GF-D8 (cell line): ENCODE results near the gene PLEKHA4.

Source experiments
- DNase-seq: peaks from one replicate; lab custom pipeline; 2025; lab: John Stamatoyannopoulos, UW

Gene PLEKHA4

DNA sequence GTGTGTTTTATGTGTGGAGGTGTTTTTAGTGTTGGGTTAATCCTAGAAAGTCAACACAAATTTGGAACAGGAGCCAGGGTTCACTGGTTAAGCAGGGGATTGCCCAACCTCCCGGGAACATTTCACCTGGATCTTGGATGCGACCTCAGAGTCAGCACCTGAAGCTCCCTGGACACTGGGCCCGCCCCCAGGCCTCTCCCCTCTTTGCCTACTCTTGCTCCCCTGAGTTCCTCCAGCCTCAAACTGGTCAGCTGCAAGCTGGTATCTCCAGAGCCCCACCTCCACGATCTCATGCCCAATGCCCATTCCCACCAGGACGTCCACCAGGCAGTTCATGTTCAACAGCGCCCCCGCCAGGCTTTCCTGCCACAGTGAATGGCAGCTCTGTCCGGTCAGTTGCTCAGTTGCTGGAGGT, 41.8 kb downstream of the PLEKHA4 start:
- DNase-seq: no peak

DNA sequence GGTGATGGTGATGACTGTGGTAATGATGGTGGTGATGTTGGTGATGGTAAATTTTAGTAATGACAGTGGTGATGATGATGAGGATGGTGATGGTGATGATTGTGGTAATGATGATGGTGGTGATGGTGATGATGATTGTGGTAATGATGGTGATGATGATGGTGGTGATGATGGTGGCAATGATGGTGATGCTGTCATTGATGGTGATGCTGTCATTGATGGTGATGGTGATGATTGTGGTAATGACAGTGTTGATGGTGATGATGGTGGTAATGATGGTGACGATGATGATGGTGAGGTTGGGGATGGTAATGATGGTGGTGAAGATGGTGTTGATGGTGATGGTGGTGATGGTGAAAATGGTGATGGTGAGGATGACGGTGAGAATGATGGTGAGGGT, 45.9 kb downstream of the PLEKHA4 start:
- DNase-seq: no peak

DNA sequence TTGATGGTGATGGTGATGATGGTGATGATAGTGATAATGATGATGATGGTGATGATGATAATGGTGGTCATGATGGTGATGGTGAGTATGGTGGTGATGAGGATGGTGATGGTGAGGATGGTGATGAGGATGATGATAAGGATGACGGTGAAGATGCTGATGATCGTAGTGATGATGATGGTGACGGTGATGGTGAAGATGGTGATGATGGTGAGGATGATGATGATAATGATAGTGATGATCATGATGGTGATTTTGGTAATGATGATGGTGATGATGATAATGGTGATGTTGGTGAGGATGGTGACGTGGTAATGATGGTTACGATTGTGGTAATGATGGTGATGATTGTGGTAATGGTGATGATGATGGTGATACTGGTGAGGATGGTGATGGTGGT, 46.8 kb downstream of the PLEKHA4 start:
- DNase-seq: no peak

DNA sequence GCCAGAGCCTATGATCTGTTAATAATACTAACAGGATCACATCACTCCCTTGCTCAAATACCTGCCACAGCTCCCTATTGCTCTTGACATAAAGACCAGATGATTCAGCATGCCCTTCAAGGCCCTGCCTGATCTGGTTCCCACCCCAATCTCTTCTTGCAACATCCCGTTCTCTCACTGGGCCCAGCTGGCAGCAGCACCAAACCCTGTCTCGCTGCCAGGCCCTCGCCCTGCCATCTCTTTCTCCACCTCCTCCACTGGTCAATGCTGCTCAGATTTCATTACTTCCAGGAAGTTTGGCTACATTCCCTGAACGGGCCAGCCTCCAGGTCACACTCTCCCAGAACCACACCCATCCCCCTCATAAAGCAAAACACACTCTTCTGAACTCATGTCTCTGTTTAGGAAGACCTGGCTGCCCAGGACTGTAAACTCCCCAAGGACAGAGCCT, 49.0 kb downstream of the PLEKHA4 start:
- no peak for DNase-seq

DNA sequence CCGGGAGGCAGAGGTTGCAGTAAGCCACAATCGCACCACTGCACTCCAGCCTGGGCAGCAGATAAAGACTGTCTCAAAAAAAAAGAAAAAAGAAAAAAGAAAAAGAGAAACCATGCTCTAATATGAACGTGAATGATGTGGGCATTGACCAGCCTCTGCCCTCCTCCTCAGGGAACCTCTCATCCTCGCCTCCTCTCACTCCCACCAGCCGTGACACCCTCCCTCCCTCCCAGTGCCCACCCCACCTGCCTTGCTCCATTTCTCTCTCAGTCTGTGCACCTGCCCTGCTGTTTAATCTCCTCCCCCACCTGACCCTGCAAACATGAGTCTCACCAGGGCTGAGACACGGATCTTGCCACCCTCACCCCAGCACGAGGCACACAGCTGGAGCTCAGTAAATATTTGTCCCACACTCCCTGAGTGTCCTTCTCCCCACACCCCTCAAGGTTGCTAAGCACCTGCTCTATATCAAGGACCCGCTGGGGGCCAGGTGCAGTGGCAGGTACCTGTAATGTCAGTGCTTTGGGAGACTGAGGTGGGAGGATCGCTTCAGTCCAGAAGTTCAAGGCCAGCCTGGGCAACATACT, 50.1 kb downstream of the PLEKHA4 start:
- no peak for DNase-seq

DNA sequence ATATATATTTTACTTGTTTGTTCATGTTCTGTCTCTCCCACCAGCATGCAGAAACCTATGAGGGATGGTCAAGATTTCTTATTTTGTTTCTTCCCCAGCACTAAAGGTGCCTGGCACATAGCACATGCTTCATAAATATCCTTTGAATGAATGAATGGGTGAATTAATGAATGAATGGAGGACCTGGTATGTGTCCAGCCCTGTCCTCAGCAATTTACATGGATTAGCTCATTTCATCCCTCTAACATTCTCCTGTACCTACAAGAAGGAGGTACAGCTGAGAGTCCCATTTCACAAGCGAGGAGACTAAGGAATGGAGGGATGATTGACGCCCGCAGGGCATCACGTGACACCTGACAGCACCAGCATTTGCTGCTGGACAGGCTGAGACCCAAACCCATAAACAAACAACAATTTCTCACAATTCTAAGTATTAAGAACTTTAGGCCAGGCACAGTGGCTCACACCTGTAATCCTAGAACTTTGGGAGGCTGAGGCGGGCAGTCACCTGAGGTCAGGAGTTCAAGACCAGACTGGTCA, 50.8 kb downstream of the PLEKHA4 start:
- no peak for DNase-seq

DNA sequence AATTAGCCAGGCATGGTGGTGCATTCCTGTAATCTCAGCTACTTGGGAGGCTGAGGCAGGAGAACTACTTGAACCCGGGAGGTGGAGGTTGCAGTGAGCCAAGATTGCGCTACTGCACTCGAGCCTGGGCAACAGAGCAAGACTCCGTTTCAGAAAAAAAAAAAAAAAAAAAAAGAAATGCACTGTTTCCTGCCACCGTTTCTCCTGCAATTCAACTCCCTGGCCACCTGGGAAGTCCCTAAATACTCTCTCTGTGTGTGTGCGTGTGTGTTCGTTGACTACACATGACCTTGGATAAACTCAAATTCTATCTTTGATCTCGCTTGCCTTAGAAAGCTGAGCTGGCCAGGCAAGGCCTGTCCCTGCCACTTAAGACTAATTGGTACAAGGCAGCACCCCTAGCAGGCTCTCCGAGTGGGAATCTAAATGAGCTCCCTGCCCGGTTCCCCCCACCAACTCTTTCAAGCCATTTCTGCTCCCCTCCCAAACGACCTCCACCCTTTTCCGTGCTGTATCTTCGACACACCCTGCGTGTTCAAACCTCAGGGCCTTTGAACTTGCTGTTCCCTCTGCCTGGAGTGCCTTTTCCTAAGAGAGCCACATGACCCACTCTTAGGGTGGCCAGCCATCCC, 52.4 kb downstream of the PLEKHA4 start:
- DNase-seq: no peak

DNA sequence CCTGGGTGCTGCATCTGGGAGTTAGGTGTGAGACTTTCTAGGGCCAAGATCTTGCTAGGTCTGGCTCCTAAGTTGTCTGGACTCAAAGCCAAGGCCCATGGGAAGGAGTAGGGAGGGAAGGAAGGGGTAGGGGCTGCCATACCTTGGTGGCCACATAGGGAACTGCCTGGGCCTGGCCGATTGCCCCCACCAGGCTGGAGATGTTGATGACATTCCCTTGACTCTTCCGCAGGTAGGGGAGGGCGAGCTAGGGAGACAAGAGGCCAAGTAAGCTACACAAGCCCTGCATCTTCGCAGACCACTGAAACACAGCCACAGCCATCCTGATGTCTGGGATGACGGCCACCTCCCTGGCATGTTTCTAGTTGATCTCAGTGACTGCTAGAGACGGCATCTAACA, 53.5 kb downstream of the PLEKHA4 start:
- DNase-seq: no peak

DNA sequence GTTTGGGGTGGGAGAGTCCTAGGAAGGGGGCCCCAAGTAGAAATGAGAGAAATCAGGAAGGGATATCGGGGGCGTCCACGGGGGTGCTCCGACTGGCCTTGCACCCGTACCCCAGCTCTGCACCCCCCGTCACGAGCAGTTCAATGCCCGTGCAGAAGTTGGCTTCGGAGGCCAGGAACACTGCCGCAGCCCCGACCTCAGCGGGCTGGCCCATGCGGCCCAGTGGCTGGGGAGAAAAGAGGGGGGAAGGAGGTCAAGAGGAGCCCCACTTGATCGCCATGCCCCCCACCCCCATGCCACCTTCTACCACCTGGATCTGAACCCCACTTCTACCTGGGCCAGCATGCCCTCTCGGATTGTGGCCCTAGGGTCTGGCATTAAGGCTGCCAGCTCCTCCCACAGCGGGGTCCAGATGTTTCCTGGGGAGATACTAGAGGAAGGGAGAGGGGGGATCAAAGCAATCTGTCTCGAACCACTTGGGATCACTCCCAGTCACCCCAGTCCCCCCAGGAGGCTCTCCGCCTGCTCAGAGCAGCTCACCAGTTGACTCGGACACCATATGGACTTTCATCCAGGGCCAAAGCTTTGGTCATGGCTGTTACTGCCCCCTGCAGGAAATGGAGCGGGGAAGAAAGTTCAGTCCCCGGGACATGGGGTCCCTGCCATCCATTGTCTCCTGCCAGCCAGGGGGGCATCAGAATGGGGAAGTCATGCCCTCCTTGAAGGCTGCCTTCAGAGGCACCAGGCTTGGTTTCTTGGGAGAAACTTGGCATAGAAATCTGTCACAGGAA, 55.1 kb downstream of the PLEKHA4 start:
- no peak for DNase-seq

DNA sequence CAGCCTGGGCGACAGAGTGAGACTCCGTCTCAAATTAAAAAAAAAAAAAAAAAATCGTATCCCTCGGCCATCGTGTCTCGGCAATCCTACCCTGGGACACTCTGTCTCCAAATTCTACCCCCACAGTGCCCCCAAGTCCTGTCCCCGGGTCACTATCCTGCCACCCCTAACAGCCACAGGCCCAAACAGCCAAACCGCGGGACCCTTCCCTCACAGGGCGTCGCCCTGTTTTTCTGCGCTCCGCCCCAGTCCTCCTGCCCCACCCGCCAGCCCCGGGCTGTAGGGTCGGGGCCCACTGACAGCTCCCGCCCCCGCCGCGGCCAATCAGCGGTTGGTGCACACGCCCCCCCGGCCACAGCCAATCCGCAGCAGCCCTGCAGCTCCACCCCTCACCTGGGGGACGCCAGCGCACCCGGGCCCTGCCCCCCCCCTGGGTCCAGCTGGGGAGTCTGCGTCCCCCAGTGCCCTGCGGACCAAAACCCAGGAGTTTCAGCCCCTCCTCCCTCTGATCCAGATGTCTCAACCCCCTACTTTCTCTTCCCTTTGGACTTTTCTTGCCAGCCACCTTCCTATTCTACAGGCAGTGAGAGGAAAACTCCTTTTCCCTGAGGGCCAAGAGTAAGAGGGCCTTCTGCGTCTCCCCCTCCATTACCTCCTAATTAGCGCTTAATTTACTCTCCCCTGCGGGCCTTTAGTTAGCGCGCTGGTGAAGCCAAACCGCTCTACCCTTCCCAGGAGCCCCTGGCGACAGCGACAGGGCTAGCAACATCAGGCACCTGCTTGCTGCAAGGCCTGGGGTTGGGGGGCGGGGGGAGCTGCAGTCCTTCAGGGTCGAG, 56.1 kb downstream of the PLEKHA4 start:
- DNase-seq: no peak

DNA sequence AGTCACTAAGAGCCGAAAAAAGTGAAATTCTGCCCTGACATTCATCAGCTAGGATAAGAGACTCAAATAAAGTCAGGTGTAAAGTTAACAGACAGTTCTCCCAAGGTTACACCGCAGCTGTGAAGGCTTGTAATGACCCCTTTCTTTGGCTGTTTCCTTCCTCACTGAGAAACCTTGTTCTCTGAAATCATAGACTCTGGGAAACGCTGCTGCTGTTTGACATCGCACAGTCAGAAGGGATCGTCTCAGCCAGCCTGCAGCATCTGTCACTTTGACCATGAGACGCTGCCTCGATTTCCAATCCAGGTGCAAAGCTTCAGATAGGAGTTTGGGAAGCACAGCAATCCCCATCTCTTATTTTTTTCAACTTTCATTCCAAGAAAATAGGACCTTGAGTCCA, 58.3 kb downstream of the PLEKHA4 start:
- DNase-seq: no peak

DNA sequence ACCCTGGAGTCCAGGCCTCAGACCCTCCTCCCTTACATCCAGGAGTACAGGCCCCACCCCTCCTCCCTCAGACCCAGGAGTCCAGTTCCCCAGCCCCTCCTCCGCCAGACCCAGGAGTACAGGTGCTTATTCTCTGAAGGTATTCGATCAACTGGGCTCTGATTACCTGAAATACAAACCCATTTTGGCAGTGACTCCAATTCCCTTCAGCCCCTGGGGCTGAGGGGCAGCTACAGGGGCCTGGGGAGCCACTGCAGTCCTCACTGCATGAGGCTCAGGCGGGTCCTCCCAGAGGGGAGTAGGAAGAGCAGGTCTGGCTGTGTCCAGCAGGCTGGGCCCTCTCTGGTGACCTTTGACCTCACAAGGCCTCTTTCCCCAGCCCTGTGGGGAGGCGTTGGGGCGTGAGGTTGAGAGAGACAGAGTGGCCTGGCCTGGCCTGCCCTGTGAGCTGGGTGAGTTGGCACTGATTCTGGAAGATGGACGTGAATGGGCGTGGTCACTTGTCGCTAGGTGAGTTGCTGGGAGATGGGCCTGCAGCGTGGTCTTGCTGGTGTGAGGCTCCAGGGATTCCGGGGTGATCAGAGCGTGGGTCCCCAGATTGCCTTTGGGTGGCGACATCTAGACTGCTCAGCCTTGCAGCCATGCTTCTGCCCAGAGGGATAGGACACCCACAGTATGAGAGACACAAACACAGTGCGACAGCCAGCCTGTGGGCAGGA, 60.7 kb downstream of the PLEKHA4 start:
- no peak for DNase-seq

DNA sequence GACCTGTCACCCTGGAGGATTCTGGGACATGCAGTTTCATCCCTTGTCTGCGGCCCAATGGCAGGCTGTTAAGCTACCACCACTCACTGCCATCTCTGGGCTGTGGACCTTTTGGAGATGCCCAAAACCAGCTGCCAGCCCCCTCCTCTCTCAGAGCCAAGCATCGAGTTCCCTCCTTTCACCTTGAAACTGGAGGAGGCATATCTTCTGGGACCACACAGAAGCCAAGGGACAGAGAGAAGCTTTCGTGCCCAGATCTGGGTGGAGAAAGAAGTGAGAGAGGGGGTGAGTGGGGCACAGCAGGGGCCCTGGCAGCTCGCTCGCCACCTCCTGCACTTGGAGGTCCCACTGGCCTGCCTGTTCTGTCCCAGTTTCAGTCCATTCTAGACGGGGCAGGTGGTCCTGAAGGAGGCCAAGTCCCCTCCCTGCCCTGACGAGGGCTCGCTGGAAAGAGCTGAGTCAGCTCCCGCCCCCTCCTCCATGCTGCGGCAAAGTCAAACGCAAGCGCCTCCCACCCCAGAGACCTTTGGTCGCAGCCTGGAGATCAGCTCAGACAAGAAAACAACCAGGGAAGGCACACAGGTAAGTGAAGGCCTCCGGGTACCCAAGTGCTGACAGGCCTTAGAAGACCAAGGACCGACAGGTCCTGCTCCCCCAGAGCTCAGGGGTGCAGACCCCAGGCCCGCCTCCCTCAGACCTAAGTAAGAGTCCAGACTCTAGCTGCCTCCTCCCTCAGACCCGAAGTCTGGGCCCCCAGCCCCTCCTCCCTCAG, 61.4 kb downstream of the PLEKHA4 start:
- DNase-seq: no peak

DNA sequence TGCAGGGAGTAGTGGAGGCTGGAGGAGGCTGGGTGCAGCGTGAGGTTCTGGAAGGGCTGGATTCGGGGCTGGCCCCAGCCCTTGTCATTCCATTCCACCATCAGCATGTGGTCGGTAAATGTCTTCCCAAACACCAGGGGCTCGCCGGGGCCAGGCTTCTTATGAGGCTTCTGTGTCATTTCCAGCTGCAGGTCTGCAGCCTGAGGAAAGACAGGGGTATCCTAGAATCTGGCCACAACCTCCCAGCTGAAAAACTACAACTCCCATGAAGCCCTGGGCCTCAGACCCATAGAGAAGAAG, 61.9 kb downstream of the PLEKHA4 start:
- no peak for DNase-seq

DNA sequence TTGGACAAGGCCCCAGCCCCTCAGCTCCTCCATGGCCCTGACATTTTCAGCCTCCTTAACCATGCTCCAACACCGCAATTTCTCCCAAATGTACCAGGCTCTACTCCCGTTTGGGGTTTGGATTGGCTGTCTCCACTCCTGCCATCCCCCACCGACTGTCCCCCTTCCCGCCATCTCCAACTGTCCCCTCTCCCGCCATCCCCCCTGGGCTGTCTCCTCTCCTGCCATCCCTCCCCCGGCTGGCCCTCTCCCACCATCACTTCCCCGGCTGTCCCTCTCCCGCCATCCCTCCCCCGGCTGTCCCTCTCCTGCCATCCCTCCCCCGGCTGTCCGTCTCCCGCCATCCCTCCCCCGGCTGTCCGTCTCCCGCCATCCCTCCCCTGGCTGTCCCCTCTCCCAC, 63.0 kb downstream of the PLEKHA4 start:
- DNase-seq: no peak

DNA sequence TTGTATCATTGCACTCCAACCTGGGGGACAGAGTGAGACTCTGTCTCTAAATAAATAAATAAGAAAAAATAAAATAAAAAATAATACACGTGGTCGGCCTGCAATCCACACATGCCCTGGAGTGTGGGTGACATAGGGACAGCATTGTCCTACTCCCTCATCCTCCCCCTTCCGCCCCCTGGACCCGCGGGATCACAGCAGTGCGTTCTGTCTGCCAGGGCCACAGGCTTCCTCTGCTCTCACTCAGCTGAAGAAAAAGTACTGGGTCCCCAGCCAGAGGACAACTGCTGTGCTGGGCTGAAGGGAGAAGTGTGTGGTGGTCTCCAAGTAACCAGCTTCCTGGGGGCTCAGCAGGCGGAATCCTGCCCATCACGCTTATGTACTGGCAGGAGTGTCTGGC, 63.9 kb downstream of the PLEKHA4 start:
- DNase-seq: no peak

DNA sequence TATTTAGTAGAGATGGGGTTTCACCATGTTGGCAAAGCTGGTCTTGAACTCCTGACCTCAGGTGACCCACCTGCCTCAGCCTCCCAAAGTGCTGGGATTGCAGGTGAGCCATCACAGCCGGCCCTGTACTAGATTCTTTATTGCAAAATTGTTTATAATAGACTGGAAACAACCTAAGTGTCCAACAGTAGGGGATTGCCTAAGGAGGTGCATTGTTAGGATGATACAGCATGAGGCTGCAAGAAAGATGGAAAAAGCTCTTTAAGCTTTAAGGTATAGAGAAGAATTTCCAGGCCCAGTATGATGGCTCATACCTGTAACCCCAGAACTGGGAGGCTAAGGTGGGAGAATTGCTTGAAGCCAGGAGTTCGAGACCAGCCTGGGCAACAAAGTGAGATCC, 65.8 kb downstream of the PLEKHA4 start:
- DNase-seq: no peak

DNA sequence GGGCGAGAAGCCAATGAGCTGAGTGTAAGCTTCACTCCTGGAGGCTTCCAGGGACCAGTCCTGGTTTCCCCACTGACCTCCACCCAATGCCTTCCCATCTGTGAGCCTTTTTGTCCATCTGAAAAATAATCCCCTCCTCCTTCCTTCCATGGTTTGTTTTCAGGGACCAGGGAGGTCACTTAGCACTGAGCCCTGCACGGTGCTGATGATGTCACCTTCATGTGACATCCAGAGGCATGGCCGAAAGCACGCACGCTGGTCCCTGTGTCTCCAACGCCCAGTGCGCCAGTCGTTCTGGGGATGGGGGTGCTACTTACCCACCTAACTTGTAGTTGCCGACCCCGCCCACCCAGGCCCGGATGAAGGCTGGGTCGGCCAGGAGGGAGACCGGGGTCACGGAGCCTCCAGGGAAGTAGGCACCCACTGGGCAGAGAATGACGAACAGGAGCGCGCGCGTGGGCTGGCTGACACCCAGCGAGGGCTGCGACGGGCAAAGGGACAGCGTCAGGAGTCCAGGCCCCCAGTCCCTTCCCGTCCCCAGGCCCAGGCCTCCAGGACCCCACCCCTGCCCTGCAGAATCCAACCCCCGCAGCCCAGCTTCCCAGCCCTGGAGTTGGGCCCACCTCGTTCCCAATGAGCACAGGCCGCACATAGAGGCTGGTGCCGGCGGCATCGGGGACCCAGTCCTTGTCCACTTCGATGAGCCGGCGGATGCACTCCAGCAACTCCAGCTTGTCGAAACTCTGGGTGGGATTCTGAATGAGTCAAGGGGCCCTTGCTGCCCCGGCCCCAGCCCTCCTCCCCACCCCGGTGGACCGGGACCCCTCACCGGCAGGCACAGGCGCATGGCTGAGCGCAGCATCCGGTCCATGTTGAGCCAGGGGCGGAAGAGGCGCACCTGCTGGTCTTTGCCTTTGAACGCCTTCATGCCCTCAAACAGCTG, 68.8 kb downstream of the PLEKHA4 start:
- DNase-seq: no peak

DNA sequence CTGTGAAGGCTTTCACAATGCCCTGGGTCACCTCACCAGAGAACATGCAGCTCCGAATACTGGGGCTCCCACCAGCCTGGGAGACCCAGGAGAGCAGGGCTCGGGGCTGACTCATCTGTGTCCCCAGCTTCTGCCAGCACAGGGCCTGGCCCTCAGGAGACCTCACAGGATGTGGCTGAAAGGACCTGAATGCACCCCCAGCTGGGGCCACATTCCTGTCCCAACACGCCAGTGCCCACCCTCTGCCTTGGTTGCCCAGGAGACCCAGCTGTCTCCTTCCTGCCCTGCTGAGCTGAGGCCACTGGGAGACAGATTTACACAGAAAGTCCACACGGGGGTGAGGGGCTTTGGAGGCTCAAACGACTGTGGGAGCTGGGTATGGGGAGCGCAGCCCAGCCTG, 69.5 kb downstream of the PLEKHA4 start:
- DNase-seq: no peak

DNA sequence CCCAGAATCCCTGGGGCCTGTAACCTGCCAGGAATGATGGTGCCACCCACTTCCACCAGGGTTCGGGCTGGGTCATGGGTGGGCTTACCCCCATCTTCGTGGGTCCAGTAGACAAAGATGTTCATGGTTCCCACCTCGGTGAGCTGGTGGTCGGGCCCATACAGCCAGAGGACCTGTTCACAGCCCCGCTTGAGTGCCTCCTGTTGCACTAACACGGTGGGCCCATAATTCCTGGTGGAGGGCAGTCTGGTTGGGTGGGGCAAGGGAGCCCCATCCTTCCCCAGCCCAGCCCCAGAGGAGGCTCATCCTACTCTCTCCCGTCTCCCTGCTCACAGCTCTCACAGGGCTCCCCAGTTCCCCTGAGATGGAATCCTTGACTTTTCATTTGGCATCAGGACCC, 71.3 kb downstream of the PLEKHA4 start:
- DNase-seq: no peak
